GM12878 (cell line): Measurements from ENCODE around the gene PGAM1.

Source experiments
- ATF7 ChIP-seq: fragments of 450-650 bp; IDR thresholded peaks from 2 replicates; pipeline ENCODE4 v1.6.1; 2016; ENCODE audit warnings: low read depth, mild to moderate bottlenecking
- CREB1 ChIP-seq: IDR thresholded peaks from 2 replicates; pipeline ENCODE4 v1.6.1; 2012; ENCODE audit warnings: low read depth, mild to moderate bottlenecking, inconsistent platforms
- EP300 ChIP-seq, 2 experiments: fragments of 150-350 bp in 1 of 2; IDR thresholded peaks; 2 replicates each; pipeline ENCODE4 v1.6.1; 2011 to 2012; ENCODE audit warnings: low read depth in 2 of 2, low read length in 2 of 2, borderline replicate concordance in 1 of 2, improper control_type of control experiment in 1 of 2, inconsistent platforms in 1 of 2; ENCODE audit not compliant: control insufficient read depth in 1 of 2
- NFYA ChIP-seq: IDR thresholded peaks from 2 replicates; pipeline ENCODE4 v1.6.1; 2011; ENCODE audit warnings: low read depth, mild to moderate bottlenecking, low read length, improper control_type of control experiment, borderline replicate concordance
- RUNX3 ChIP-seq: IDR thresholded peaks from 2 replicates; pipeline ENCODE4 v1.6.1; 2012; ENCODE audit warnings: low read length, inconsistent platforms
- SMC3 ChIP-seq: IDR thresholded peaks from 2 replicates; pipeline ENCODE4 v1.6.1; 2011; ENCODE audit warnings: low read length, improper control_type of control experiment, borderline replicate concordance
- TCF7 ChIP-seq: IDR thresholded peaks from 2 replicates; pipeline ENCODE4 v1.6.1; 2014; ENCODE audit warnings: antibody characterized with exemption, borderline replicate concordance
- TF ChIP-seq, protein P1 (sequence below): IDR thresholded peaks from 2 replicates; pipeline ENCODE4 v1.6.1; 2011; ENCODE audit warnings: borderline replicate concordance, low read depth, mild to moderate bottlenecking, moderate library complexity, low read length; ENCODE audit not compliant: insufficient read depth, poor library complexity, severe bottlenecking
- TF ChIP-seq, protein P2 (sequence below): fragments of 450-650 bp; IDR thresholded peaks from 2 replicates; pipeline ENCODE4 v1.6.1; 2017; ENCODE audit warnings: antibody characterized with exemption, mild to moderate bottlenecking, moderate library complexity
- TF ChIP-seq, protein P3 (sequence below): fragments of 450-650 bp; formaldehyde crosslinking; IDR thresholded peaks from 2 replicates; pipeline ENCODE4 v1.4.0; 2020; ENCODE audit warnings: mild to moderate bottlenecking, moderate library complexity
- TF ChIP-seq, protein P4 (sequence below): IDR thresholded peaks from 2 replicates; pipeline ENCODE4 v1.6.1; 2012; ENCODE audit warnings: low read depth, low read length, improper control_type of control experiment

DNA sequence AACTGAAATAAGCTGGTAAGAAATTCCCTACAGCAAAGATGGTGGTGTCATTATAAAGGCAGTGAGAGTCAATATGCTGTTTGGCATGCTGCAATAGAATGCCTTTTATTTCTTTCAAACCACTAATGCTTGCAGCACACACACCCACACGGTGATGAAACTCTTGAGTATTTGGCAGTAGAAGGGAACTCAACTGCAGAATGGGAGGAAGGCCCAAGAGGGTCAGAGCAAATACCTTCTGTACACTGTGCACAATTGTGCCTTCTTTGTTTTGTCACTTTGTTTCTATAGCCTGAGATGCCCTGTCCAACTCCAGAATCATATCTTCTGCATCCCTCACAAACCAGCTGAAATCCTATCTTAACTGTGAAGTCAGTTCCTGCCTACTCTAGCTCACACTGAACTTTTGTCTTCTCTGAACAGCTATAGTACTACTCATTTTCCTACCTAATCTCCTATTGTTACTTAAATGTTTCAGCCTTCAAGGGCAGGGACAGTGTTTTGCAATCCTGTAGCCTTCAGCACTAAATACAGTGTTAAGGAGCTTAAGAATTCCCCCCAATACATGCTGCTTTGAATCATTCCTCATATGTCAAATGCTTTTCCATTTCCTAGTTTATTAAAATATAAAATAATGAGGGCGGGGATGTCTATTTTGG lies 50.1 kb downstream of the PGAM1 start:
- TF ChIP-seq, protein P1, sequence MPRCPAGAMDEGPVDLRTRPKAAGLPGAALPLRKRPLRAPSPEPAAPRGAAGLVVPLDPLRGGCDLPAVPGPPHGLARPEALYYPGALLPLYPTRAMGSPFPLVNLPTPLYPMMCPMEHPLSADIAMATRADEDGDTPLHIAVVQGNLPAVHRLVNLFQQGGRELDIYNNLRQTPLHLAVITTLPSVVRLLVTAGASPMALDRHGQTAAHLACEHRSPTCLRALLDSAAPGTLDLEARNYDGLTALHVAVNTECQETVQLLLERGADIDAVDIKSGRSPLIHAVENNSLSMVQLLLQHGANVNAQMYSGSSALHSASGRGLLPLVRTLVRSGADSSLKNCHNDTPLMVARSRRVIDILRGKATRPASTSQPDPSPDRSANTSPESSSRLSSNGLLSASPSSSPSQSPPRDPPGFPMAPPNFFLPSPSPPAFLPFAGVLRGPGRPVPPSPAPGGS, result no peak
- TF ChIP-seq, protein P2, sequence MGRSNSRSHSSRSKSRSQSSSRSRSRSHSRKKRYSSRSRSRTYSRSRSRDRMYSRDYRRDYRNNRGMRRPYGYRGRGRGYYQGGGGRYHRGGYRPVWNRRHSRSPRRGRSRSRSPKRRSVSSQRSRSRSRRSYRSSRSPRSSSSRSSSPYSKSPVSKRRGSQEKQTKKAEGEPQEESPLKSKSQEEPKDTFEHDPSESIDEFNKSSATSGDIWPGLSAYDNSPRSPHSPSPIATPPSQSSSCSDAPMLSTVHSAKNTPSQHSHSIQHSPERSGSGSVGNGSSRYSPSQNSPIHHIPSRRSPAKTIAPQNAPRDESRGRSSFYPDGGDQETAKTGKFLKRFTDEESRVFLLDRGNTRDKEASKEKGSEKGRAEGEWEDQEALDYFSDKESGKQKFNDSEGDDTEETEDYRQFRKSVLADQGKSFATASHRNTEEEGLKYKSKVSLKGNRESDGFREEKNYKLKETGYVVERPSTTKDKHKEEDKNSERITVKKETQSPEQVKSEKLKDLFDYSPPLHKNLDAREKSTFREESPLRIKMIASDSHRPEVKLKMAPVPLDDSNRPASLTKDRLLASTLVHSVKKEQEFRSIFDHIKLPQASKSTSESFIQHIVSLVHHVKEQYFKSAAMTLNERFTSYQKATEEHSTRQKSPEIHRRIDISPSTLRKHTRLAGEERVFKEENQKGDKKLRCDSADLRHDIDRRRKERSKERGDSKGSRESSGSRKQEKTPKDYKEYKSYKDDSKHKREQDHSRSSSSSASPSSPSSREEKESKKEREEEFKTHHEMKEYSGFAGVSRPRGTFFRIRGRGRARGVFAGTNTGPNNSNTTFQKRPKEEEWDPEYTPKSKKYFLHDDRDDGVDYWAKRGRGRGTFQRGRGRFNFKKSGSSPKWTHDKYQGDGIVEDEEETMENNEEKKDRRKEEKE, result no peak
- TF ChIP-seq SMC3, result no peak
- no peak for TF ChIP-seq NFYA
- TF ChIP-seq ATF7, result no peak
- TF ChIP-seq, protein P3, sequence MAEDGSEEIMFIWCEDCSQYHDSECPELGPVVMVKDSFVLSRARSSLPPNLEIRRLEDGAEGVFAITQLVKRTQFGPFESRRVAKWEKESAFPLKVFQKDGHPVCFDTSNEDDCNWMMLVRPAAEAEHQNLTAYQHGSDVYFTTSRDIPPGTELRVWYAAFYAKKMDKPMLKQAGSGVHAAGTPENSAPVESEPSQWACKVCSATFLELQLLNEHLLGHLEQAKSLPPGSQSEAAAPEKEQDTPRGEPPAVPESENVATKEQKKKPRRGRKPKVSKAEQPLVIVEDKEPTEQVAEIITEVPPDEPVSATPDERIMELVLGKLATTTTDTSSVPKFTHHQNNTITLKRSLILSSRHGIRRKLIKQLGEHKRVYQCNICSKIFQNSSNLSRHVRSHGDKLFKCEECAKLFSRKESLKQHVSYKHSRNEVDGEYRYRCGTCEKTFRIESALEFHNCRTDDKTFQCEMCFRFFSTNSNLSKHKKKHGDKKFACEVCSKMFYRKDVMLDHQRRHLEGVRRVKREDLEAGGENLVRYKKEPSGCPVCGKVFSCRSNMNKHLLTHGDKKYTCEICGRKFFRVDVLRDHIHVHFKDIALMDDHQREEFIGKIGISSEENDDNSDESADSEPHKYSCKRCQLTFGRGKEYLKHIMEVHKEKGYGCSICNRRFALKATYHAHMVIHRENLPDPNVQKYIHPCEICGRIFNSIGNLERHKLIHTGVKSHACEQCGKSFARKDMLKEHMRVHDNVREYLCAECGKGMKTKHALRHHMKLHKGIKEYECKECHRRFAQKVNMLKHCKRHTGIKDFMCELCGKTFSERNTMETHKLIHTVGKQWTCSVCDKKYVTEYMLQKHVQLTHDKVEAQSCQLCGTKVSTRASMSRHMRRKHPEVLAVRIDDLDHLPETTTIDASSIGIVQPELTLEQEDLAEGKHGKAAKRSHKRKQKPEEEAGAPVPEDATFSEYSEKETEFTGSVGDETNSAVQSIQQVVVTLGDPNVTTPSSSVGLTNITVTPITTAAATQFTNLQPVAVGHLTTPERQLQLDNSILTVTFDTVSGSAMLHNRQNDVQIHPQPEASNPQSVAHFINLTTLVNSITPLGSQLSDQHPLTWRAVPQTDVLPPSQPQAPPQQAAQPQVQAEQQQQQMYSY, result no peak
- TF ChIP-seq EP300 (IDR thresholded peaks at IDR 0.05; ENCODE audit: borderline replicate concordance in 1 of 2, control insufficient read depth in 1 of 2, low read depth in 2 of 2, low read length in 2 of 2), result no peak
- TF ChIP-seq TCF7, result no peak
- TF ChIP-seq CREB1, result no peak
- TF ChIP-seq RUNX3, result no peak
- TF ChIP-seq, protein P4, sequence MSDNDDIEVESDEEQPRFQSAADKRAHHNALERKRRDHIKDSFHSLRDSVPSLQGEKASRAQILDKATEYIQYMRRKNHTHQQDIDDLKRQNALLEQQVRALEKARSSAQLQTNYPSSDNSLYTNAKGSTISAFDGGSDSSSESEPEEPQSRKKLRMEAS, result no peak
